ENCODE measurements around the gene MINDY4.

The MINDY4 gene

GRCh38 chr7:30920584-30921539 lies 149.6 kb downstream of the MINDY4 start:
- no peak for DNase-seq

- no peak for DNase-seq
Observed at GRCh38 chr7:30921540-30922401, 150.6 kb downstream of the MINDY4 start.

- DNase-seq, result no peak
Observed at GRCh38 chr7:30922596-30922995, 151.4 kb downstream of the MINDY4 start.

GRCh38 chr7:30923009-30923773 lies 152.0 kb downstream of the MINDY4 start:
- DNase-seq, result no peak

- no peak for DNase-seq
Observed at GRCh38 chr7:30923774-30924413, 152.7 kb downstream of the MINDY4 start.

- DNase-seq, result no peak
Observed at GRCh38 chr7:30924624-30925023, 153.4 kb downstream of the MINDY4 start.

GRCh38 chr7:30925117-30925516 lies 153.9 kb downstream of the MINDY4 start:
- no peak for DNase-seq

- no peak for DNase-seq
Observed at GRCh38 chr7:30925913-30926312, 154.7 kb downstream of the MINDY4 start.

GRCh38 chr7:30926313-30926712 lies 155.1 kb downstream of the MINDY4 start:
- no peak for DNase-seq

- no peak for DNase-seq
Observed at GRCh38 chr7:30927040-30927439, 155.8 kb downstream of the MINDY4 start.

- no peak for DNase-seq
Observed at GRCh38 chr7:30927559-30927958, 156.3 kb downstream of the MINDY4 start.

- no peak for DNase-seq
Observed at GRCh38 chr7:30928254-30928872, 157.1 kb downstream of the MINDY4 start.

GRCh38 chr7:30929686-30930085 lies 158.5 kb downstream of the MINDY4 start:
- DNase-seq, result no peak

- DNase-seq, result no peak
Observed at GRCh38 chr7:30930621-30931020, 159.4 kb downstream of the MINDY4 start.

GRCh38 chr7:30931161-30931928 lies 160.1 kb downstream of the MINDY4 start:
- DNase-seq, result no peak

GRCh38 chr7:30931929-30932540 lies 160.8 kb downstream of the MINDY4 start:
- DNase-seq, result no peak

GRCh38 chr7:30932562-30932961 lies 161.3 kb downstream of the MINDY4 start:
- DNase-seq, result no peak

- DNase-seq, result no peak
Observed at GRCh38 chr7:30933124-30933974, 162.1 kb downstream of the MINDY4 start.

- no peak for DNase-seq
Observed at GRCh38 chr7:30934225-30934624, 163.0 kb downstream of the MINDY4 start.
